ENCODE results near the gene SRI.

DNA sequence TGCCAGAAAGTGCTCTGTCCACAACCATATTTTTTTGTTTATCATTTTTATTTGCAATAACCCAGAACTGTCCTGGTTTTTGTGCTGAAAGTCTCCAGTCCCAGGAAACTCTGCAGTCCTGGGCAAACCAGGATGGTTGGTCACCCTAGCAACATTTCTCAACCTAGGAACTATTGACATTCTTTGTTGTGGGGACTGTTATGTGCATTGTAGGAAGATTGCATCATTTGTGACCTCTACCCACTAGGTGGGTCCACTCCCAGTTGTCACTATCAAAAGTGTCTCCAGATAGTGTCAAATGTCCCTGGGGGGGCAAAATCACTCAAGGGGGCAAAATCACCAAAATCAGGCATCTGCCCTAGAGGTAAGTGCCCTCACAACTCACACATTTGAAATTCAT lies 14.0 kb upstream of the SRI start:
- TF ChIP-seq, protein P1, sequence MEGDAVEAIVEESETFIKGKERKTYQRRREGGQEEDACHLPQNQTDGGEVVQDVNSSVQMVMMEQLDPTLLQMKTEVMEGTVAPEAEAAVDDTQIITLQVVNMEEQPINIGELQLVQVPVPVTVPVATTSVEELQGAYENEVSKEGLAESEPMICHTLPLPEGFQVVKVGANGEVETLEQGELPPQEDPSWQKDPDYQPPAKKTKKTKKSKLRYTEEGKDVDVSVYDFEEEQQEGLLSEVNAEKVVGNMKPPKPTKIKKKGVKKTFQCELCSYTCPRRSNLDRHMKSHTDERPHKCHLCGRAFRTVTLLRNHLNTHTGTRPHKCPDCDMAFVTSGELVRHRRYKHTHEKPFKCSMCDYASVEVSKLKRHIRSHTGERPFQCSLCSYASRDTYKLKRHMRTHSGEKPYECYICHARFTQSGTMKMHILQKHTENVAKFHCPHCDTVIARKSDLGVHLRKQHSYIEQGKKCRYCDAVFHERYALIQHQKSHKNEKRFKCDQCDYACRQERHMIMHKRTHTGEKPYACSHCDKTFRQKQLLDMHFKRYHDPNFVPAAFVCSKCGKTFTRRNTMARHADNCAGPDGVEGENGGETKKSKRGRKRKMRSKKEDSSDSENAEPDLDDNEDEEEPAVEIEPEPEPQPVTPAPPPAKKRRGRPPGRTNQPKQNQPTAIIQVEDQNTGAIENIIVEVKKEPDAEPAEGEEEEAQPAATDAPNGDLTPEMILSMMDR (conservative IDR thresholded peaks at IDR 0.05): no peak
- TF ChIP-seq EZH2 (IDR thresholded peaks at IDR 0.05; ENCODE audit: low read depth): no peak

Measured in PC-9 (cell line).